GM12878 (cell line): ENCODE results near the gene PRKAR1A.

Source experiments
- ATF2 ChIP-seq: IDR thresholded peaks from 2 replicates; pipeline ENCODE4 v1.6.1; 2012; ENCODE audit warnings: low read length, inconsistent platforms
- CEBPB ChIP-seq, 2 experiments: fragments of 150-350 bp in 1 of 2; IDR thresholded peaks; 2 replicates each; pipeline ENCODE4 v1.6.1; 2012 to 2014; ENCODE audit warnings: low read depth in 2 of 2, low read length in 2 of 2, borderline replicate concordance in 1 of 2, inconsistent platforms in 1 of 2
- KDM1A ChIP-seq: fragments of 200-600 bp; sonication (generic); IDR thresholded peaks from 2 replicates; pipeline ENCODE4 v1.6.1; 2016; ENCODE audit warnings: borderline replicate concordance
- MTA2 ChIP-seq: fragments of 450-650 bp; IDR thresholded peaks from 2 replicates; pipeline ENCODE4 v1.6.1; 2016; ENCODE audit warnings: low read depth, mild to moderate bottlenecking, moderate library complexity
- NRF1 ChIP-seq: conservative IDR thresholded peaks from 2 replicates; pipeline ENCODE4 v1.6.1; 2011; ENCODE audit warnings: mild to moderate bottlenecking, low read depth, low read length, improper control_type of control experiment
- POLR2A ChIP-seq: IDR thresholded peaks from 2 replicates; pipeline ENCODE4 v1.6.1; 2011; ENCODE audit warnings: low read depth, mild to moderate bottlenecking, low read length
- POLR2AphosphoS5 ChIP-seq: IDR thresholded peaks from 2 replicates; pipeline ENCODE4 v1.6.1; 2011; ENCODE audit warnings: mild to moderate bottlenecking, low read length, inconsistent platforms
- RAD51 ChIP-seq: fragments of 450-650 bp; IDR thresholded peaks from 2 replicates; pipeline ENCODE4 v1.6.1; 2016; ENCODE audit warnings: moderate library complexity, mild to moderate bottlenecking, inconsistent platforms
- STAT3 ChIP-seq: IDR thresholded peaks from 2 replicates; pipeline ENCODE4 v1.6.1; 2011; ENCODE audit warnings: low read depth, low read length, improper control_type of control experiment
- ZNF217 ChIP-seq: fragments of 450-650 bp; IDR thresholded peaks from 2 replicates; pipeline ENCODE4 v1.6.1; 2017; ENCODE audit warnings: antibody characterized with exemption, mild to moderate bottlenecking
- ZNF384 ChIP-seq: IDR thresholded peaks from 2 replicates; pipeline ENCODE4 v1.6.1; 2012; ENCODE audit warnings: low read depth, mild to moderate bottlenecking, low read length, improper control_type of control experiment, borderline replicate concordance
- TF ChIP-seq, protein P1 (sequence below), 3 experiments: IDR thresholded peaks in 2 of 3; conservative IDR thresholded peaks in 1 of 3; 2 replicates each; pipeline ENCODE4 v1.5.1; 2011; ENCODE audit warnings: low read depth in 3 of 3, low read length in 3 of 3, mild to moderate bottlenecking in 3 of 3, control low read depth in 2 of 3, moderate library complexity in 2 of 3, inconsistent platforms in 1 of 3, mixed read lengths in 1 of 3; ENCODE audit not compliant: control insufficient read depth in 2 of 3, insufficient read depth in 1 of 3; ENCODE audit errors: extremely low read depth in 1 of 3
- TF ChIP-seq, protein P2 (sequence below): fragments of 450-650 bp; IDR thresholded peaks from 2 replicates; pipeline ENCODE4 v1.6.1; 2017; ENCODE audit warnings: mild to moderate bottlenecking, low read depth, inconsistent platforms; ENCODE audit not compliant: poor library complexity, severe bottlenecking

- TF ChIP-seq ZNF384 (no peak), POLR2A (no peak), KDM1A (no peak), STAT3 (no peak), ATF2 (no peak), MTA2 (no peak), CEBPB (IDR thresholded peaks at IDR 0.05; ENCODE audit: borderline replicate concordance in 1 of 2, low read depth in 2 of 2, low read length in 2 of 2) (no peak), NRF1 (no peak), POLR2AphosphoS5 (no peak), RAD51 (no peak), ZNF217 (no peak)
- TF ChIP-seq, protein P1, sequence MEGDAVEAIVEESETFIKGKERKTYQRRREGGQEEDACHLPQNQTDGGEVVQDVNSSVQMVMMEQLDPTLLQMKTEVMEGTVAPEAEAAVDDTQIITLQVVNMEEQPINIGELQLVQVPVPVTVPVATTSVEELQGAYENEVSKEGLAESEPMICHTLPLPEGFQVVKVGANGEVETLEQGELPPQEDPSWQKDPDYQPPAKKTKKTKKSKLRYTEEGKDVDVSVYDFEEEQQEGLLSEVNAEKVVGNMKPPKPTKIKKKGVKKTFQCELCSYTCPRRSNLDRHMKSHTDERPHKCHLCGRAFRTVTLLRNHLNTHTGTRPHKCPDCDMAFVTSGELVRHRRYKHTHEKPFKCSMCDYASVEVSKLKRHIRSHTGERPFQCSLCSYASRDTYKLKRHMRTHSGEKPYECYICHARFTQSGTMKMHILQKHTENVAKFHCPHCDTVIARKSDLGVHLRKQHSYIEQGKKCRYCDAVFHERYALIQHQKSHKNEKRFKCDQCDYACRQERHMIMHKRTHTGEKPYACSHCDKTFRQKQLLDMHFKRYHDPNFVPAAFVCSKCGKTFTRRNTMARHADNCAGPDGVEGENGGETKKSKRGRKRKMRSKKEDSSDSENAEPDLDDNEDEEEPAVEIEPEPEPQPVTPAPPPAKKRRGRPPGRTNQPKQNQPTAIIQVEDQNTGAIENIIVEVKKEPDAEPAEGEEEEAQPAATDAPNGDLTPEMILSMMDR (IDR thresholded peaks at IDR 0.05 in 2 of 3, conservative IDR thresholded peaks at IDR 0.05 in 1 of 3; ENCODE audit: control insufficient read depth in 2 of 3, extremely low read depth in 1 of 3, insufficient read depth in 1 of 3, low read depth in 3 of 3, low read length in 3 of 3) = no peak
- TF ChIP-seq, protein P2, sequence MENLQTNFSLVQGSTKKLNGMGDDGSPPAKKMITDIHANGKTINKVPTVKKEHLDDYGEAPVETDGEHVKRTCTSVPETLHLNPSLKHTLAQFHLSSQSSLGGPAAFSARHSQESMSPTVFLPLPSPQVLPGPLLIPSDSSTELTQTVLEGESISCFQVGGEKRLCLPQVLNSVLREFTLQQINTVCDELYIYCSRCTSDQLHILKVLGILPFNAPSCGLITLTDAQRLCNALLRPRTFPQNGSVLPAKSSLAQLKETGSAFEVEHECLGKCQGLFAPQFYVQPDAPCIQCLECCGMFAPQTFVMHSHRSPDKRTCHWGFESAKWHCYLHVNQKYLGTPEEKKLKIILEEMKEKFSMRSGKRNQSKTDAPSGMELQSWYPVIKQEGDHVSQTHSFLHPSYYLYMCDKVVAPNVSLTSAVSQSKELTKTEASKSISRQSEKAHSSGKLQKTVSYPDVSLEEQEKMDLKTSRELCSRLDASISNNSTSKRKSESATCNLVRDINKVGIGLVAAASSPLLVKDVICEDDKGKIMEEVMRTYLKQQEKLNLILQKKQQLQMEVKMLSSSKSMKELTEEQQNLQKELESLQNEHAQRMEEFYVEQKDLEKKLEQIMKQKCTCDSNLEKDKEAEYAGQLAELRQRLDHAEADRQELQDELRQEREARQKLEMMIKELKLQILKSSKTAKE = no peak
Observed at GRCh38 chr17:68522266-68522665, 10.0 kb downstream of the PRKAR1A start.
